ENCODE results near the gene YIF1A.

DNA sequence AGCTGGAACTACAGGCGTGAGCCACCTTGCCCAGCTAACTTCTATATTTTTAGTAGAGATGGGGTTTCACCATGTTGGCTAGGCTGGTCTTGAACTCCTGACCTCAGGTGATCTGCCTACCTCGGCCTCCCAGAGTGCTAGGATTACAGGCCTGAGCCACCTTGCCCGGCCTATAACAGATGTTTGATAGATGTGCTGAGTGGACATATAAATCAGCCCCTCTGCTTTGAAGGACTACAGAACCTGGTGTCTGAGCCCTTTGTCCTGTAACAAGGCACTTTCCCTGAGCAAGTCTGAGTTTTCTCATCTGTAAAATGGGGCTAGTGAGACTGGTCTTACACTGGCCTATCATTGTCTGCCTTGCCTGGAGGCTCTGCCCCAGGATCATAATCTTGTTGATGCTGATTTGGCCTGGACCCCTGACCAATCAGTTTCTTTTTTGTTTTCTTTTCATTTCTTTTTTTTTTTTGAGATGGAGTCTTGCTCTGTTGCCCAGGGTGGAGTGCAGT is 40.3 kb upstream of the YIF1A start:
- TF ChIP-seq EZH2 (IDR thresholded peaks at IDR 0.05; ENCODE audit: borderline replicate concordance, insufficient read depth, low read length, poor library complexity, severe bottlenecking) = no peak
- TF ChIP-seq, protein P1, sequence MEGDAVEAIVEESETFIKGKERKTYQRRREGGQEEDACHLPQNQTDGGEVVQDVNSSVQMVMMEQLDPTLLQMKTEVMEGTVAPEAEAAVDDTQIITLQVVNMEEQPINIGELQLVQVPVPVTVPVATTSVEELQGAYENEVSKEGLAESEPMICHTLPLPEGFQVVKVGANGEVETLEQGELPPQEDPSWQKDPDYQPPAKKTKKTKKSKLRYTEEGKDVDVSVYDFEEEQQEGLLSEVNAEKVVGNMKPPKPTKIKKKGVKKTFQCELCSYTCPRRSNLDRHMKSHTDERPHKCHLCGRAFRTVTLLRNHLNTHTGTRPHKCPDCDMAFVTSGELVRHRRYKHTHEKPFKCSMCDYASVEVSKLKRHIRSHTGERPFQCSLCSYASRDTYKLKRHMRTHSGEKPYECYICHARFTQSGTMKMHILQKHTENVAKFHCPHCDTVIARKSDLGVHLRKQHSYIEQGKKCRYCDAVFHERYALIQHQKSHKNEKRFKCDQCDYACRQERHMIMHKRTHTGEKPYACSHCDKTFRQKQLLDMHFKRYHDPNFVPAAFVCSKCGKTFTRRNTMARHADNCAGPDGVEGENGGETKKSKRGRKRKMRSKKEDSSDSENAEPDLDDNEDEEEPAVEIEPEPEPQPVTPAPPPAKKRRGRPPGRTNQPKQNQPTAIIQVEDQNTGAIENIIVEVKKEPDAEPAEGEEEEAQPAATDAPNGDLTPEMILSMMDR (IDR thresholded peaks at IDR 0.05; ENCODE audit: poor library complexity, severe bottlenecking) = no peak

Measured in neural cell (in vitro differentiated cells).